AML-193 (cell line): Measurements from ENCODE around the gene SPRED3.
A peak's percentile ranks its signal among the peaks of the same experiment; 100 is the strongest.

Source experiments
- DNase-seq, 2 experiments: peaks; one replicate each; lab custom pipeline; 2025; lab: John Stamatoyannopoulos, UW

SPRED3 gene

DNA sequence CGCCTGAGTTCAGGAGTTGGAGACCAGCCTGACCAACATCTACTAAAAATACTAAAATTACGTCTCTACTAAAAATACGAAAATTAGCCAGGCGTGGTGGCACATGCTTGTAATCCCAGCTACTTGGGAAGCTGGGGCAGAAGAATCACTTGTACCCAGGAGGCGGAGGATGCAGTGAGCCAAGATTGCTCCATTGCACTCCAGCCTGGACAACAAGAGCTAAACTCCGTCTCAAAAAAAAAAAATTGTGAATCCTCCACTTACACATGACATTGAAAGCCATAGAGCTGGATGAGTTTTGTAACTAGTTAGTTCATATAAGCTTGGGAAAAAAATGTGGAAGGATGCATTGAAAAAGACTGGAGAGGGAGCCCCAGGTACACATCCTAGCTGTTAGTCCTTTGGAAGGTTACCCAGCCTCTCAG, 14.6 kb upstream of the SPRED3 start:
- no peak for DNase-seq

DNA sequence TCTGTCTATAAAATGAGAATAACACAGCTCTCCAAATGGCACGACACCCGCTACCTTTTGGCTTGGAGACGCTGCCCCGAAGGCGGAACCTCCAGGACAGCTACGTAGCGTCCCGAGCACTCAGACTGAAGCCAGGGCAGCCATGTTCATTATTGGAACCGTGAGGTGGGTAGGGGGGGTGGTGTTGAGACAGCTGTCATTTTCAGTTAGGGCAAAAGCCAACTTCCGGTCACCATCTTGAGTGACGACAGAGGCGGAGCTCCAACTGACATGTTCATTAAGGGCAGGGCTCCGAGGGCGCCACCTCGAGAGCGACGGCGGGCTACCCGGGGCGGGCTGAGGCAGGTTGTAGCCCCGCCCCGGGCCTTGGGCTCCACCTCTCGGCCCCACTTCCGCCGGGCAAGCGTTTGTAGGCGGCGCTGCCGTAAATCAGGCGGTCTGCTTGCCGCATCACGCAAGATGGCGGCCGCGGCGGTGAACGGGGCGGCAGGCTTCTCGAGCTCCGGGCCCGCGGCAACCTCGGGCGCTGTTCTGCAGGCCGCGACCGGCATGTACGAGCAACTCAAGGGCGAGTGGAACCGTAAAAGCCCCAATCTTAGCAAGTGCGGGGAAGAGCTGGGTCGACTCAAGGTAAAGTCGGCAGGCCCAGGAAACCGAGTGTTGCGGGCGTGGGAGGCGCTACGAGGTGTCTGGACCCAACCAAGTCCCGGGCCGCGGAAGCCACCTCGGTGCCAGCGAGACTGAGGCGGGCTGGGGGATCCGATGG, 14.0 kb upstream of the SPRED3 start, which contains the start of gene PSMD8:
Gene PSMD8, plus strand, starts transcription at position 240 of the 766 bp plus-strand sequence. Its CDS starts 31 bp downstream, at position 271.
- DNase-seq, result peak; percentile 98

DNA sequence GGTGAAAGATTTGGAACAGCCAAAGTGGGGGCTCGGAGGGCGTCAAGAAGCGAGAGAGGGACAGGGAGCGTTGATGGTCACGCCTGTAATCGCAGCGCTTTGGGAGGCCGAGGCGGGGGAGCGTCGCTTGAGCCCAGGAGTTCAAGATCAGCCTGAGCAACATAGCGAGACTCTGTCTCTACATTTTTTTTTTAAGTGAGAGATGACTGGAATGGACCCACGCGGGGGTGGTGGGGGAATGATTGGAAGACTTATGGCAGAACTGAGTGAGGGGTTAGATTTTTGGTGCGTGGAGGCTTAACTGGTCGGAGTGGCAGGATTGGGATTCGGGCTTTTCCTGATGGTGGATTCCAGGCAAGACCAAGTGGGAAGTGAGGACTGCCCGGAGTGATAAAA, 13.4 kb upstream of the SPRED3 start:
- DNase-seq, result peak in 1 of 2 experiments; percentile 20

DNA sequence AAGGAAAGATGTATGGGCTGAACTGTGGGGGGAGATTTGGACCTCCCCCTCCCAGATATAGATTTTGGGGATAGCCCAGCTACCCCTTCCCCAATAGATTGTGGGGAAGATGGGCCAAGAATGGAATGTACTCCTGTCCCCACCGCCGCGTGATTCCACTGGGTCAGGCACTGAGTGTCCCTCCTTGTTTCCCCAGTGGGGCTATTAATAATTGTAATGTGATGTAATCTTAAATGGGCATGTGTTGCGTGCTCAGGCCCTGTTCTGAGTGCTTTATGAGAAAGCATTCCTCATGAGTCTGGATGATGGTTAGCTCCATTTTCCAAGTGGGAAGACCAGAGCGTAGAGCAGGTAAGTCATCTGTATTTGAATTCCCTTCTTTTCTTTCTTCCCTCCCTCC, 12.7 kb upstream of the SPRED3 start:
- DNase-seq, result no peak

DNA sequence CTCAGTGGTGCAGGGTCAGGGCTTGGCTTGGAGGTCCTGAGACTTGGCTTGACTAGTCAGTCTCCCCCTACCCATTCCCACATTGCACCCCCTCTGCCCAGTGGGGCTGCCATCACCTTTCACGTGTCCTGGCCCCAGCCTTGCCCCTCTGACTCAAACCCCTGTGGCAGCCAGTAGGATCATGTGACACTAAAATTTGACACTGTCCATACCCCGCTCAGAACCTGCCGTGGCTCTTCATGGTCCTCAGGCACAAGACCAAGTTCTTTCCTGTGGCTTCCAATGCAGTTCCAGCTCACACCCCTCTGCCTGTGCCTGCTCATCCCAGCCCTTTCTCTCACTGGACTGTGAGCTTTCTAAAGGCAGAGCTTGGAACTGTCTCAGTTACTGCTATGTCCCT, 11.9 kb upstream of the SPRED3 start:
- no peak for DNase-seq

DNA sequence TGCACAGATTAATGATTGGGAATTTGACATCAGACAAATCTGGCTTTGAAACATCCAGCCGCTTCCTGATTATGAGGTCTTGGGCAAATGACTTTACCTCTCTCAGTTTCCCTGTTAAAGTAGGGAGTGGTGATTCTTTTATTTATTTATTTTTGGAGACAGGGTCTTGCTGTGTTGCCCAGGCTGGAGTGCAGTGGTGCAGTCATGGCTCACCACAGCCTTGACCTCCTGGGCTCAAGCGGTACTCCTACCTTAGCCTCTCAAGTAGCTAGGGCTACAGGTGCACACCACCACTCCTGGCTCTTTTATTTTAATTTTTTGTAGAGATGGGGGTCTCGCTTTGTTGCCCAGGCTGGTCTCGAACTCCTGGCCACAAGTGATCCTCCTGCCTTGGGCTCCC, 11.4 kb upstream of the SPRED3 start:
- no peak for DNase-seq

DNA sequence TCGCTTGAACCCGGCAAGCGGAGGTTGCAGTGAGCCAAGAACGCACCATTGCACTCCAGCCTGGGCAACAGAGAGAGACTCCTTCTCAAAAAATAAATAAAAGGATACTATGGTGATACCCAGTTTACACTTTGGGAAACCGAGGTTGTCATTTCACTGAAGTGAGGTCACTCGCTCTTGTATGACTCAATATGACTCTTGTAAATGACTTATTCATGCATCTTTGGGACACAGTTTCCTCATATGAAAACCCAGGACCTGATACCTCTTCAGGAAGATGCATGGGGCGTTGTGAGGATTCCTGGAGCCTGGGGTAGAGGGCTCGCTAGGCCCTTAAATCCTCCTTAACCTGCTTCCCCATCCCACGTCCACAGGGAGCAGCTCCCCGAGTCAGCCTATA, 9.6 kb upstream of the SPRED3 start:
- no peak for DNase-seq

DNA sequence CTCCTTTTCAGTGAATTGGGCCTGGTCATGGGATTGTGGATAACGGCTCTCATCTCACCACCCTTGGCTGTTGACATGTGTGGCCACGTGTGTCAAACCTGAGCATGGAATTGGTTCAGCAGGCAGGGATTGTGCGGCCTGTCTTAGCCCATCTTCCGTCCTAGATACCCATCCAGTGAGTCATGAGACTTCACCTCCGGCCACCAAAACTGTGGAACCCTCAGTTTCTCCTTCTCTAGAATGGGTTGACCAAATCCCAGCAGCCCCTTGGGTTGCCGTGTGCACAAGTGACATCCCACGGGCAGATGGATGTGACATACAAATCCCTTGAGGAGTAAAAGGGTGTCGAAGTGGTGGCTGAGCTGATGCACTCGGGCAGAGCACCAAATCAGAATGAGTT, 7.4 kb upstream of the SPRED3 start:
- DNase-seq, result no peak

DNA sequence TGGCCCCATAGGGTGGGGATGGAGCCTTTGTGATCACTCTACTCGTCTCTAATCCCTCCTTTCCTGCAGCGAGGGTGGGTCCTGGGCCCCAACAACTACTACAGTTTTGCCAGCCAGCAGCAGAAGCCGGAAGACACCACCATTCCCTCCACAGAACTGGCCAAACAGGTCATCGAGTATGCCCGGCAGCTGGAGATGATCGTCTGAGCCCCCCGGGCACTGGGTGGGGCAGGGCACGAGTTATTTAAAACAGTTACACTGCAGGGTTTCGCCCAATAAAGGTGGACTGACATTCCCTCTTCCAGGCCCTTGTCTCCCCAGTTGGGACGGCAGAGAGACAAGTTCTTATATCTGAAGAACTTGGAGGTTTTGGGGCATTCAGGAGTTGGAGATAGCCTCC, 5.3 kb upstream of the SPRED3 start:
- no peak for DNase-seq

DNA sequence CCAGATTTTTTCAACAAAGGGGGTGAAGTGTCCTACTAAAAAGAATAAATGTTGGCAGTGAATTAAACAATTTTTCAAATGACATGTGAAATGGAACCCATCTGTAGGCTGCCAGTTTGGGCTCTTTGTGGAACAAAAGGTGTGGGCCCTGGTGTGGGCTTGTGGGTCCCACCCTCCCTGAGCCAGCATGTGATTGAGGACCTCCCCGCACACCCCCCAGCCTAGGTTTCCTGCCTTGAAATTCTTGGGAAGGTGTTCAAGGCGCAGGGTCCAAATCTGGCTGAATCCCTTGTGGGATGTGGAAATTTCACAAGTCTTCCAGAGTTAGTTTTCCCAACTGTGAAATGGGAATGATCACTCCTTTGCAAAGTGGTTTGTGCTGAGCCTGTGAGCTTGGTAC, 4.8 kb upstream of the SPRED3 start:
- no peak for DNase-seq

DNA sequence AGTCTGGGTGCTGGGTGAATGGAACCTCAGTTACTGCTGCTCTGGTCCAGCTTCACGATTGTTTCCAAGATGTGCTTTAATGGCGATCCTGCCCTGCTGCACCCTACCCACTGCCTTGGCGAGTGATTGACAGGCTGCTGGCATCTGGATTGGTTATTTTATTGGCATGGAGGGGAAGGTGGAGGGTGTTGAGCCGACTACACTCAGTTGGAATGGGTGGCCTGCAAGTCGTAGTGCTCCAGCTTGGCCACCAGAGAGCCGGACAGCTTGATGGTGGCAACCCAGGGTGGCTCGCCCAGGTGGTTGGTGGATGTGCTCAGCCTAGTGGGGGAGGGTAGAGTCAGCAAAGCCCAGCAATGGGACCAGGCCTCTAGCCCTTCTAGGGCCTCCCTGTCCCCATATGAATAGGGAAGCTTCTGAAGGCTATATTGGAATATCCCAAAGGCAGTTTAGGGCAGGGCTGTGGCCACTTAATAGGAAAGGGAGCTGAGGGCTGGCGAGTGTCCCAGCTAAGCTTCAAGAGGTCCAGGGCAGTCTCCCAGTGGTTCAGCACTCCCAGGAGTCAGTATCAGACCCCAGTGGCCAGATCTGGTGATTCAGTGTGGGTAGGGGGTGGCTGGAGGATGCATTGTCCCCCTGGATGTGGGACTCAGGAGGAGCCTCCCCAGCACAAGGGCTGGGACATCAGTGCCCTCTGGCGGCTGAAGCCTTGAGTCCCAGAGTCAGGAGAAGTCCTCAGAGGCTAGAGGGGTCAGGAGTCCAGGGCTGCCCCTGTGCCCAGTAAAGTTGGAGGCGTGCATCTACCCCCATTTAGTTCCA, 4.1 kb upstream of the SPRED3 start:
- DNase-seq, result no peak

DNA sequence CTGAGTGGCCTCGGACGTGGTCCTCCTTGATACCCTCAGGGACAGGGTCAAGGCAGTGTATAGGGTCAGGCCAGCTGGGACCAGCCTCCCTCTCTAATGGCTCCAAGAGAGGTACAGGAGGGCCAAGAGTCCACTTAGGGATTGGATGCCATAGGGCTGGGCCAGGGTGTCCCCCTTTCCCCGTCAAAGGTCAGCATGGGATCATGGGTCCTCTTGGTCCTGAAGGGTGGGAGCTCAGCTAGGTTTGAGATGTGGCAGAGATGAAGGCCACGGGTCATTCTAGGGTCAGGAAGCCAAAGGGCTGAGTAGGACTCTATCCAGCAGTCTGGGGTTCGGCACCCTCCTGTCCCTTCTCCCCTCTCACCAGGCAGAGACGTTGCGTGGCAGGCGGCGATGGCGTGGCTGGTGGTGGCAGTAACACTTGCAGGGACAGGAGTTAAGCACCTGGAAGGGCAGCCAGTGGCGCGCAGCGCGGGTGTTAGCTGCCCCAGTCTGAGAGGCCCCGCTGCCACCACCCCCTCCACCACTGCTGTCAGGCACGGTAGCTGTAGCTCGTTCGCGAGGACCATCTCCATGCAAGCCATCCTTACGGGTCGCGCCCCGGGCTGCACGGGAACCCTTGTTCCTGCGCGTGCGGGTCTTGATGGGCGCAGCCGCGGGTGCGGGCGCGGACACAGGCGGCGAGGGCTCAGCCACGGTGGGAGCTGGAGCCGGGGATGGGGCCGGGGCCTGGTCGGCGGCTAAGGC, 3.3 kb upstream of the SPRED3 start:
- DNase-seq, result no peak

DNA sequence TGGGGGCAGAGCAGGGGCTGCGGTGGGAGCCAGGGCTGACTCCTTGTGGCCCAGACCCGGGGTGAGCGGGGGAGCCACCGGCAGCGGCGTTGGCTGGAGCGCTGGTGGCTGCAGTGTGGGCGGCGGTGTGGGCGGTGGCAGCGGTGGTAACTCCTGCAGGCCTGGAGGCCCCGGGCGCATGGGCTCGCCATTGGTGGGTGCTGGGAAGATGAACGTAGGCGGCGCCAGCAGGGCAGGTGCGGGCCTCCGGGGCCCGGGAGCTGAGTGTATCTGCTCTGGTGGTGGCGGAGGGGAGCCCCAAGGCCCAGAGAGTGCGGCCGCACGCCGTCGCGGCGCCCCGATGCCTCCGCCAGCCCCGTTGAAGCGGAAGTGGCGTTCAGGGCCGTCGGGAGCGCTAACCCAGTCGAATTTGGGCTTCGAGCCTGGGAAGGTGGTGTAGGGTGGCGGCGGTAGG, 2.7 kb upstream of the SPRED3 start:
- DNase-seq, result no peak

DNA sequence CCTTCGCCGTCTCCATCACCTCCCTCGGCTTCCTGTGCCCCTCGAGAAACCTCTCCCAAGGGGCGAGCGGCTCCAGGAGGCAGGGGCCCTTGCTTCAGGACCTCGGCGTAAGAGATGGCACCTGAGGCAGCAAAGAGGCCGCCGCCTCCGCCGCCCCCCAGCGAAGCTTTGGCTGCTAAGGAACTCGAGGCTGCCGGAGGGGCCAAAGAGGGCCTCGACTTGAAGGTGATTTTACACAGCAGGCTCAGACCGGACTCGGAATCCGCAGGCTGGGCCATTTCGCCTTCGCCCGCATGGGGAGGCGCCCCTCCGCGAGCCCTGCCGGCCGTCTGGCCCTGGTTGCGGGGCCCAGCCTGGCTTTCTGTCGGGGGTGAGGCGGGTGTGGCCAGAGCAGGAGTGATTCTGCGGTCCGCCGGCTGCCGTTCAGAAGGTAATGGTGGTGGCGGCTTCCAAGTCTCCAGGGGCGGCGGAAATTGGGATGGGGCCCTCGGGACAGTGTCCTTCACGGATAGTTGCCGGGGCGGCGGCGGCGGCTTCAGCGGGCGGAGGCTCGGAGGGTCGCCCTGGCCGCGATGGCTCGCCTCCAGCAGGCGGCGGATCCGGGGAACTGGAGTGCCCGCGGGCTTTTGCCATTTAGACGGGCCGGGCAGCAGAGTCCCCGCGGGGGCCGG, 2.1 kb upstream of the SPRED3 start:
- no peak for DNase-seq

DNA sequence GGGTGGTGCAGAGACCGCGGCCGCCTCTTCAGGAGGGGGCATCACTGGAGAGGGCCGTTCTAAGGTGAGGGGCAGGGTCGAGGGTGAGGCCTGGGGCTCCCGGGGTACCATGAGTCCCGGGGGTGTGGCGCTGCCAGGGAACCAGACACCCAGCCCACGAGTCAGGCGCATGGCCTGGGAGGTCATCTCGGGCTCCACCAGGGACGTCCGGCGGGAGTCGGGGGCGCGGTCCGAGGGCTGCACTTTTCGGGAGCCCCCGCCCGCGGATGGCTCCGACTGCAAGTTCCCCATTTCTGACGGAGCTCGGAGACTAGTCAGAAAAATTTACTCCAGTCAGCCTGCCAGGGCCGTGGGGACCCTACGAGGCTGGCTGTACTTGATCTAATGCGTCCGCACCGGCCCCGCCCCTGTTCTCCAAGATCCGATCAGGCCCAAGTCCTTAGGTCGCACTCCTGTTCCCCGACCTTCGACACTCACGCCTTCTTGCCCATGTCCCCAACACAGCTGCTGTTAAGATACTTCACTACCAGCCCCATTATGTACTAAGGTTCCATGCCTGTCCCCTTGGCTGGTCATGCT, 1.4 kb upstream of the SPRED3 start:
- DNase-seq, result no peak

DNA sequence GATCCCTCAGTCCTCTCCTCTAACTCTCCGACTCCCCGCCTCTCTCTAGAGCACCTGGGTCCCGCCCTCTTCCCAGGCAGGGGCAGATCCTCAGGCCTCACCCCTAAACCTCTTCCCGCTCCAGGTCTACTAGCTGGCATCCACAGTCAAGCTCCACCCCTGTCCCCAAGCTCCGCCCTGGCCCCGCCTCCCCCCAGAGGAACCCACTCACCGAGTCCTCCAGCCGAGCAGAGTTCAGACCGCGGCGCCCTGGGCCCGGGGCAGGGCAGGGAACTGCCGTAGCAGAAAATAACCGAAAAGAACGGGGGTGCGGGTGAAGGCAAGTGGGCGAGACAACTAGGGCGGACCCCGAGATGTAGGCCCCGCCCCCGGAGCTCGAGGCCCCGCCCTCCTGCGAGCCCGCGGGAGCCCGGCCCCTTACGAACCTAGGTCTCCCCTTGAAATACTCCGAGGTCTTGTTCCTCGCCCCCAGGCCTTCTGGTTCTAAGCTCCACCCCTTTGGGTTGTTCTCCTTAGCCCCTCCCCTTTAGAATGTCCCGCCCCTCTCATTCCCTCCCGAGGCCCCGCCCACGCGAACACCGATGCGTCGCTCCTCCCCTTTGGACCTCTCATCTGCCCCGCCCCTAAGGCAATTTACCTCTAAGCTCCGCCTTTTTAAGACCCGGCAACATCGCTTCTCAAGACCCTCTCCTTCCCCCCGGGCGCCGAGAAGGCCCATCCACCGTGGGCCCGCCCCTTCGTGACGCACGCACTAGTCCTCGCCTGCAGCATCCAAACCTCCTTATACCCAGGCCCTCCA, 748 bp upstream of the SPRED3 start, which contains the start of gene GGN:
Gene GGN, minus strand, starts transcription at position 485 of the 799 bp plus-strand sequence. CDS start 773 bp downstream, outside the sequence.
- peak; percentile 17 to 51 for DNase-seq

DNA sequence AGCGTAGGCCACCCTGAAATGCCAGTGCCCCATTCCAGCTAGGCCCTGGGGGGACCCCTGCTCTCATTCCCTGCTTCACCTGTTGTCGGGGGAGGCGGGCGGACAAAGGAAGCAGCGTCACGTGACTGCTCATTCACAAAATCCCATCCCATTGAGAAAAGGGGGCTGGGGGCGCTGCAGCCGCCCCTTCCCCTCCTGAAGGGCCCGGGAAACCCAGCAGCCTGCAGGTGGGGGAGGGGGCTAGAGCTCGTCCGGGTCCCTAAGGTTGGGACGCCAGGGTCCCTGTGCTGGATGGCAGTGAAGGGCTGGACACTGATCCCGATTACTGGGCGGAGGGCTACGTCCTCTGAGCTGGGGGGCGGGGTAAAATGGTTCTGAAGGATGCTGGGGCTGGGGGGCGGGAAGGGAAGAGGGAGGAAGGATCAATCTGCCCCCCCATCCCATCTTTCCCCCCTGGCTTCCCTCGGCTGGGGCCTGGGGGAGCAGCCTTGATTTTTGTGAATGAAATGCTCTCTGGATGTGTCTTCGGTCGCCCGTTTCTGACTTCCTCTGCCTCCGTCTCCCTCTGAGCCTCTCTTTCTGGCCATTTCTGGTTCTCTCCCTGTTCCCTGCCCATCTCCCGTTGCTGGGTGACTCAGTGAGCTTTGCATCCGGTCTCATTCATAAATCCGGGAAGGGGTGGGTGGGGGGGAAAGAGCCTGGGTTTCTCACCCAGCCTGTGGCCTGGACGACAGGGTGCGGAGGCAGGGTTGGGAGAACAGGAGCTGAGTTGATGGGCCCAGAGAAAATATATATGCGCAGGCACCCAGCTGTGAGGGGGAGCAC, 816 bp downstream of the SPRED3 start:
- DNase-seq, result no peak

DNA sequence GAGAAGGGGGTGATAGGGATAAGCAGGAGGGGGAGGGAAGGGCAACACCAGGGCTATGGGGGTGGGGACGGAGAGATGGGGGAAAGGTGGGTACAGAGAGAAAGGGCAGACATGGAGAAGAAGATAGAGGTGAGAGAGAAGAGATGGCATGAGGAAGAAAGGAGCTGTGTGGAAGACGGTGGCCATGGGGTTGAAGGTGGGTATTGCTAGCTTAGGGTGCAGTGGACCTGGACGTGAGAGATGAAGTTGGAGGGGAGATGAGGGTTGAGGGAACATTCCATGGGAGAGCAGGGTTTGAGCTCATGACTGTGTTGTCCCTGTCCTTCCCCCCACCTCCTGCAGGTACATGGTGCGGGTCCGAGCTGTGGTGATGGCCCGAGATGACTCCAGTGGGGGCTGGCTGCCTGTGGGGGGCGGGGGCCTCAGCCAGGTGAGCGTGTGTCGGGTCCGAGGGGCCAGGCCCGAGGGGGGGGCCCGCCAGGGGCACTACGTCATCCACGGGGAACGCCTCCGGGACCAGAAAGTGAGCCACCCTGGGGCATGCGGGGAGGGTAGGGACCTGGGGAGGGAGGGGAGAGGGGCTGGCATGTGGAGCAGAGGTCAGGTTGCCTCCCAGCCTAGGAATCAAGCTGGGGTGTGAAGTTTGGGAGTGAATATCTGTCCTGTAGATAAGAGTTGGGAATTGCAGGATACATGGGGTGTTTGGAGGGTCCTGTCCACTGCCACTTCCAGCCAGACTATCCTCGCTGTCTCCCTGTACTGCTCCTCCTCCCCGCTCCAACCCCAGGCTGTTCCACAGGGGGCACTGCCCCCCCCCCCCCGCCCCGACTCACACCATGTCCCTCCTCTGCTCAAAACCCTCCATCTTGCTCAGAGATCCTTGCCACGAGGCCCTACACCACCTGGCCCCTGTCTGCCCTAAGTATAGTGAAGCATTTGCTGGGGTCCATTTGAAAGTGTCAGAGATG, 1.7 kb downstream of the SPRED3 start:
- DNase-seq, result no peak
